ENCODE measurements around the gene NCAPD2.

Gene NCAPD2

DNA sequence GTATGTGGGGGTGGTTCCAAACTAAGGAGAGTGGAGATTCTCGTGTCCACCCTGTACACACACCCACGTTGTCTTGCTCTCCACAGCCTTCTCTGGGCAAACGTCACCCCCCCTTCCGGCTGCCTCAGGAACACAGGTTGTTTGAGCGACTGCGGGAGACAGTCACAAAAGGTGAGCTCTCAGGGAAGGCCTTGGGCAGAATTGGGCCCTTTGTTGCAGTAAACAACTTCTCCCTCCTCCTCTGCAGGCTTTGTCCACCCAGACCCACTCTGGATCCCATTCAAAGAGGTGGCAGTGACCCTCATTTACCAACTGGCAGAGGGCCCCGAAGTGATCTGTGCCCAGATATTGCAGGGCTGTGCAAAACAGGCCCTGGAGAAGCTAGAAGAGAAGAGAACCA, 32.3 kb downstream of the NCAPD2 start:
- no peak for TF ChIP-seq RAD21 (IDR thresholded peaks at IDR 0.05; ENCODE audit: low read depth)
- TF ChIP-seq, protein P1, sequence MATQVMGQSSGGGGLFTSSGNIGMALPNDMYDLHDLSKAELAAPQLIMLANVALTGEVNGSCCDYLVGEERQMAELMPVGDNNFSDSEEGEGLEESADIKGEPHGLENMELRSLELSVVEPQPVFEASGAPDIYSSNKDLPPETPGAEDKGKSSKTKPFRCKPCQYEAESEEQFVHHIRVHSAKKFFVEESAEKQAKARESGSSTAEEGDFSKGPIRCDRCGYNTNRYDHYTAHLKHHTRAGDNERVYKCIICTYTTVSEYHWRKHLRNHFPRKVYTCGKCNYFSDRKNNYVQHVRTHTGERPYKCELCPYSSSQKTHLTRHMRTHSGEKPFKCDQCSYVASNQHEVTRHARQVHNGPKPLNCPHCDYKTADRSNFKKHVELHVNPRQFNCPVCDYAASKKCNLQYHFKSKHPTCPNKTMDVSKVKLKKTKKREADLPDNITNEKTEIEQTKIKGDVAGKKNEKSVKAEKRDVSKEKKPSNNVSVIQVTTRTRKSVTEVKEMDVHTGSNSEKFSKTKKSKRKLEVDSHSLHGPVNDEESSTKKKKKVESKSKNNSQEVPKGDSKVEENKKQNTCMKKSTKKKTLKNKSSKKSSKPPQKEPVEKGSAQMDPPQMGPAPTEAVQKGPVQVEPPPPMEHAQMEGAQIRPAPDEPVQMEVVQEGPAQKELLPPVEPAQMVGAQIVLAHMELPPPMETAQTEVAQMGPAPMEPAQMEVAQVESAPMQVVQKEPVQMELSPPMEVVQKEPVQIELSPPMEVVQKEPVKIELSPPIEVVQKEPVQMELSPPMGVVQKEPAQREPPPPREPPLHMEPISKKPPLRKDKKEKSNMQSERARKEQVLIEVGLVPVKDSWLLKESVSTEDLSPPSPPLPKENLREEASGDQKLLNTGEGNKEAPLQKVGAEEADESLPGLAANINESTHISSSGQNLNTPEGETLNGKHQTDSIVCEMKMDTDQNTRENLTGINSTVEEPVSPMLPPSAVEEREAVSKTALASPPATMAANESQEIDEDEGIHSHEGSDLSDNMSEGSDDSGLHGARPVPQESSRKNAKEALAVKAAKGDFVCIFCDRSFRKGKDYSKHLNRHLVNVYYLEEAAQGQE (IDR thresholded peaks at IDR 0.05; ENCODE audit: low read depth): no peak
- TF ChIP-seq TAF1 (IDR thresholded peaks at IDR 0.05; ENCODE audit: low read depth): no peak
- no peak for TF ChIP-seq FOXM1 (IDR thresholded peaks at IDR 0.05; ENCODE audit: borderline replicate concordance, low read depth)
- no peak for TF ChIP-seq TEAD4 (IDR thresholded peaks at IDR 0.05)
- TF ChIP-seq ZBTB7A (IDR thresholded peaks at IDR 0.05; ENCODE audit: low read depth): no peak
- no peak for TF ChIP-seq EP300 (IDR thresholded peaks at IDR 0.05; ENCODE audit: borderline replicate concordance)
- TF ChIP-seq, protein P2, sequence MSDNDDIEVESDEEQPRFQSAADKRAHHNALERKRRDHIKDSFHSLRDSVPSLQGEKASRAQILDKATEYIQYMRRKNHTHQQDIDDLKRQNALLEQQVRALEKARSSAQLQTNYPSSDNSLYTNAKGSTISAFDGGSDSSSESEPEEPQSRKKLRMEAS (IDR thresholded peaks at IDR 0.05): no peak
- TF ChIP-seq, protein P3, sequence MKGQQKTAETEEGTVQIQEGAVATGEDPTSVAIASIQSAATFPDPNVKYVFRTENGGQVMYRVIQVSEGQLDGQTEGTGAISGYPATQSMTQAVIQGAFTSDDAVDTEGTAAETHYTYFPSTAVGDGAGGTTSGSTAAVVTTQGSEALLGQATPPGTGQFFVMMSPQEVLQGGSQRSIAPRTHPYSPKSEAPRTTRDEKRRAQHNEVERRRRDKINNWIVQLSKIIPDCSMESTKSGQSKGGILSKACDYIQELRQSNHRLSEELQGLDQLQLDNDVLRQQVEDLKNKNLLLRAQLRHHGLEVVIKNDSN (IDR thresholded peaks at IDR 0.05): no peak
- no peak for TF ChIP-seq NFIC (IDR thresholded peaks at IDR 0.05)
- no peak for TF ChIP-seq EGR1 (IDR thresholded peaks at IDR 0.05)
- no peak for TF ChIP-seq CEBPB (IDR thresholded peaks at IDR 0.05)
- TF ChIP-seq TCF12 (IDR thresholded peaks at IDR 0.05; ENCODE audit: low read depth): no peak
- TF ChIP-seq CREB1 (IDR thresholded peaks at IDR 0.05; ENCODE audit: low read depth): no peak

DNA sequence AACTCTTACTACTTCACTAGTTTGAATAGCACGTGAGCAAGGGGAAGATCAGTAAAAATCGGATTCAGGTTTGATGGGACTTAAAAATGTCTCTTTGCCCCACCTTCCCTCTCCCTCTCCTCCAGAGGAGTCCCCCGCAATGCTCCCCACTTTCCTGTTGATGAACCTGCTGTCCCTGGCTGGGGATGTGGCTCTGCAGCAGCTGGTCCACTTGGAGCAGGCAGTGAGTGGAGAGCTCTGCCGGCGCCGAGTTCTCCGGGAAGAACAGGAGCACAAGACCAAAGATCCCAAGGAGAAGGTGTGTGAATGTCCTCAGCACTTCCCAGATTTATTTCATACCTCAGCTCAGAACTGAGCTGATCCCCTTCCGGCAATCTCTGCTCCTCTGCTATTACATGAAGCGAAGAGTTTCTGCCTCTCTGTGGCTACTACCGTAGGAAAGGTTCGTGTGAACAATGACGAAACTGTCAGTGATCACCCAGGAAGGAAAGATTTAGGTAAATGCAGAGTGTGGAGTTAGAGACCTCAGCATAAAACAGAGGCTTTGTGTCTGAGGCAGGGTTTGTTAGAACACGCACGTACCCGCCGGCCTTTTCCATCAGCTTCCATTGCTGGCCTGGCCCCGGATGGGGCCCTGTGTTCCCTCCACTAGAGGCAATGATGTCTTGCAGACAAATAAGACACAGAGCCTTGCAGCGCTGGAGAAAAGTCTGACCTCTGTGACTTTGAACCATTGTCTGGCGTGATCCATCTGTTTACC, 33.0 kb downstream of the NCAPD2 start:
- TF ChIP-seq, protein P2 (IDR thresholded peaks at IDR 0.05): no peak
- TF ChIP-seq EP300 (IDR thresholded peaks at IDR 0.05; ENCODE audit: borderline replicate concordance): no peak
- no peak for TF ChIP-seq TEAD4 (IDR thresholded peaks at IDR 0.05)
- no peak for TF ChIP-seq FOXM1 (IDR thresholded peaks at IDR 0.05; ENCODE audit: borderline replicate concordance, low read depth)
- TF ChIP-seq, protein P3 (IDR thresholded peaks at IDR 0.05): no peak
- no peak for TF ChIP-seq EGR1 (IDR thresholded peaks at IDR 0.05)
- no peak for TF ChIP-seq CREB1 (IDR thresholded peaks at IDR 0.05; ENCODE audit: low read depth)
- TF ChIP-seq TCF12 (IDR thresholded peaks at IDR 0.05; ENCODE audit: low read depth): no peak
- TF ChIP-seq, protein P1 (IDR thresholded peaks at IDR 0.05; ENCODE audit: low read depth): no peak
- no peak for TF ChIP-seq CEBPB (IDR thresholded peaks at IDR 0.05)
- no peak for TF ChIP-seq NFIC (IDR thresholded peaks at IDR 0.05)
- no peak for TF ChIP-seq TAF1 (IDR thresholded peaks at IDR 0.05; ENCODE audit: low read depth)
- TF ChIP-seq YY1 (IDR thresholded peaks at IDR 0.05; ENCODE audit: low read depth): no peak

DNA sequence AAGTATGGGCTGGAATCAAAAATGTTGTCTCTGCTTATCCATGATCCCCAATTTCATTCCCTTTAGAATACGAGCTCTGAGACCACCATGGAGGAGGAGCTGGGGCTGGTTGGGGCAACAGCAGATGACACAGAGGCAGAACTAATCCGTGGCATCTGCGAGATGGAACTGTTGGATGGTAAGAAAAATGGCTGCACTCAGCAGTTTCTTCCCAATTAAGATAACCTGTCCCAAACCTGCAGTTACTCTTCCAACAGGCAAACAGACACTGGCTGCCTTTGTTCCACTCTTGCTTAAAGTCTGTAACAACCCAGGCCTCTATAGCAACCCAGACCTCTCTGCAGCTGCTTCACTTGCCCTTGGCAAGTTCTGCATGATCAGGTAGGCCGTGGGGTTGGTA, 33.8 kb downstream of the NCAPD2 start:
- TF ChIP-seq CREB1 (IDR thresholded peaks at IDR 0.05; ENCODE audit: low read depth) (no peak), EP300 (IDR thresholded peaks at IDR 0.05; ENCODE audit: borderline replicate concordance) (no peak), TEAD4 (IDR thresholded peaks at IDR 0.05) (no peak), NFIC (IDR thresholded peaks at IDR 0.05) (no peak), TAF1 (IDR thresholded peaks at IDR 0.05; ENCODE audit: low read depth) (no peak)
- TF ChIP-seq, protein P3 (IDR thresholded peaks at IDR 0.05): no peak

DNA sequence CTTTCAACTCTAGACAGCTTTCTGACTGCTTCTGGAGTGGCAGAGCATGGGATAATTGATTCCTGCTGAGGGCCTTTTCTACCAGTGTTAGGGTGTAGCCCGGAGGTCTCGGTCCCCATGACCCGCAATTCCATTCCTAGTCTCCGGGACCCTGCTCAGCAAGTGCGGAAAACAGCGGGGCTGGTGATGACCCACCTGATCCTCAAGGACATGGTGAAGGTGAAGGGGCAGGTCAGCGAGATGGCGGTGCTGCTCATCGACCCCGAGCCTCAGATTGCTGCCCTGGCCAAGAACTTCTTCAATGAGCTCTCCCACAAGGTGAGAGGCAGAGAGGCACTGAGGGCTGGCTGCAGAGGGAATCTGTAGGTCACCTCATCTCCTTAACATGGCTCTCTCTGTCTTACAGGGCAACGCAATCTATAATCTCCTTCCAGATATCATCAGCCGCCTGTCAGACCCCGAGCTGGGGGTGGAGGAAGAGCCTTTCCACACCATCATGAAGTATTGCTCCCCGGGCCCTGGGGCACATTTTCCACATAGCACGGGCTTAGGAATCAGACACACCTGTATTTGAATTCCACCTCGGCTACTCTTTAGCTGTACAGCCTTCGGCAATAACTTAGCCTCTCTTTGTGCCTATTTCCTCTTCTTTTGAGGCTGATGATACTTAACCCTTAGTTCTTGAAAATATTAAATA, 34.8 kb downstream of the NCAPD2 start:
- TF ChIP-seq, protein P2 (IDR thresholded peaks at IDR 0.05): no peak
- TF ChIP-seq EGR1 (IDR thresholded peaks at IDR 0.05): no peak
- no peak for TF ChIP-seq CREB1 (IDR thresholded peaks at IDR 0.05; ENCODE audit: low read depth)
- TF ChIP-seq, protein P3 (IDR thresholded peaks at IDR 0.05): no peak
- no peak for TF ChIP-seq FOXM1 (IDR thresholded peaks at IDR 0.05; ENCODE audit: borderline replicate concordance, low read depth)
- TF ChIP-seq TCF12 (IDR thresholded peaks at IDR 0.05; ENCODE audit: low read depth): no peak
- no peak for TF ChIP-seq YY1 (IDR thresholded peaks at IDR 0.05; ENCODE audit: low read depth)
- no peak for TF ChIP-seq TAF1 (IDR thresholded peaks at IDR 0.05; ENCODE audit: low read depth)
- no peak for TF ChIP-seq CEBPB (IDR thresholded peaks at IDR 0.05)
- TF ChIP-seq, protein P1 (IDR thresholded peaks at IDR 0.05; ENCODE audit: low read depth): no peak
- no peak for TF ChIP-seq RAD21 (IDR thresholded peaks at IDR 0.05; ENCODE audit: low read depth)
- TF ChIP-seq ZBTB7A (IDR thresholded peaks at IDR 0.05; ENCODE audit: low read depth): no peak
- TF ChIP-seq EP300 (IDR thresholded peaks at IDR 0.05; ENCODE audit: borderline replicate concordance): no peak
